Upper lobe of left lung (tissue), 6 donors: ENCODE results near the gene ZNF615. TPM values are rescaled to one million over a fixed set of nuclear protein-coding genes. Genes with fewer than 3 reads are reported as not detected.
"Not testable (repeated sequence)": the region's sequence is repeated elsewhere in the genome, so short reads cannot be mapped to it uniquely, and the experiment has no call there.

Experiments used
- ATAC-seq, 2 donors: fragments of 200-7000 bp; cut with Tn5 transposase; one replicate each; pipeline ENCODE4 v1.9.1; 2022; ENCODE audit warnings: mild to moderate bottlenecking in 2 of 2, moderate library complexity in 2 of 2; ENCODE audit not compliant: low FRiP score in 2 of 2
- DNase-seq, 2 donors: peaks; one replicate each; pipeline ENCODE4 v3.0.0-alpha.2; 2019 to 2020
- H3K27ac ChIP-seq, 4 donors: fragments of 200-600 bp; sonication (generic); one replicate each; pipeline ENCODE4 v1.5.1; 2016 to 2019
- H3K27me3 ChIP-seq, 4 donors: fragments of 200-600 bp; sonication (generic); one replicate each; pipeline ENCODE4 v1.5.1; 2017 to 2019
- H3K36me3 ChIP-seq, 4 donors: fragments of 200-600 bp; sonication (generic); one replicate each; pipeline ENCODE4 v1.5.1; 2016 to 2019
- H3K4me1 ChIP-seq, 4 donors: fragments of 200-600 bp; sonication (generic); one replicate each; pipeline ENCODE4 v1.5.1; 2018 to 2019
- H3K4me3 ChIP-seq, 4 donors: fragments of 200-600 bp; sonication (generic); one replicate each; pipeline ENCODE4 v1.5.1; 2017 to 2019; ENCODE audit warnings: mild to moderate bottlenecking in 2 of 4, moderate library complexity in 1 of 4
- H3K9me3 ChIP-seq, 4 donors: fragments of 200-600 bp; sonication (generic); one replicate each; pipeline ENCODE4 v1.5.1; 2018 to 2019
- EP300 ChIP-seq, 4 donors: sonication (generic); formaldehyde crosslinking; IDR thresholded peaks; one replicate each; pipeline ENCODE4 v1.5.1; 2017; ENCODE audit warnings: antibody characterized with exemption in 4 of 4, control low read depth in 2 of 4
- POLR2A ChIP-seq, 4 donors: fragments of 450-650 bp; IDR thresholded peaks; one replicate each; pipeline ENCODE4 v1.5.1; 2016 to 2017; ENCODE audit warnings: antibody characterized with exemption in 4 of 4, mild to moderate bottlenecking in 2 of 4
- POLR2AphosphoS5 ChIP-seq, 2 donors: sonication (generic); formaldehyde crosslinking; IDR thresholded peaks; one replicate each; pipeline ENCODE4 v1.5.1; 2017; ENCODE audit warnings: antibody characterized with exemption in 2 of 2
- WGBS, 2 donors: methylation state at CpG; one replicate each; pipeline ENCODE4 v1.1.5; 2017 to 2018; 5-methylcytosine and 5-hydroxymethylcytosine counted together
- total RNA-seq, 6 donors: library from RNA; depleted of rRNA in 4 of 6; stranded (reverse); fragments of >200 nt in 4 of 6; gene quantifications; one replicate each; pipeline versions ENCODE4 v1.1.0 to v1.2.1, GENCODE V29; 2016 to 2021
- TF ChIP-seq, protein P1 (sequence below), 6 experiments: fragments of 450-650 bp in 4 of 6; fragments of 200-600 bp in 2 of 6; sonication (generic) in 2 of 6; IDR thresholded peaks; one replicate each; pipeline ENCODE4 v1.5.1; 2016 to 2019; ENCODE audit warnings: antibody characterized with exemption in 6 of 6
- donor health status: DM: no; HTN: no; CAD: no; lungs with moderate emphysema.
- donor health status: DM: no; HTN: yes; CAD: no; lungs with severe emphysema.

Gene ZNF615
- total RNA-seq, 6 donors from 2014 or later, result 5.8 to 14.3 (median 8.6) TPM

- H3K9me3 ChIP-seq, result peaks cover 76 to 91% (median 87%) of the 10 kb centered on the region in 4 donors
Observed at GRCh38 chr19:52034051-52034728, 26.2 kb upstream of the ZNF615 start.

GRCh38 chr19:52028780-52029123, 20.7 kb upstream of the ZNF615 start:
- H3K27me3 ChIP-seq, result no peaks in the 10 kb centered on the region
- no peak for DNase-seq
- ATAC-seq, result peak; percentile 23 to 38
- TF ChIP-seq, protein P1, sequence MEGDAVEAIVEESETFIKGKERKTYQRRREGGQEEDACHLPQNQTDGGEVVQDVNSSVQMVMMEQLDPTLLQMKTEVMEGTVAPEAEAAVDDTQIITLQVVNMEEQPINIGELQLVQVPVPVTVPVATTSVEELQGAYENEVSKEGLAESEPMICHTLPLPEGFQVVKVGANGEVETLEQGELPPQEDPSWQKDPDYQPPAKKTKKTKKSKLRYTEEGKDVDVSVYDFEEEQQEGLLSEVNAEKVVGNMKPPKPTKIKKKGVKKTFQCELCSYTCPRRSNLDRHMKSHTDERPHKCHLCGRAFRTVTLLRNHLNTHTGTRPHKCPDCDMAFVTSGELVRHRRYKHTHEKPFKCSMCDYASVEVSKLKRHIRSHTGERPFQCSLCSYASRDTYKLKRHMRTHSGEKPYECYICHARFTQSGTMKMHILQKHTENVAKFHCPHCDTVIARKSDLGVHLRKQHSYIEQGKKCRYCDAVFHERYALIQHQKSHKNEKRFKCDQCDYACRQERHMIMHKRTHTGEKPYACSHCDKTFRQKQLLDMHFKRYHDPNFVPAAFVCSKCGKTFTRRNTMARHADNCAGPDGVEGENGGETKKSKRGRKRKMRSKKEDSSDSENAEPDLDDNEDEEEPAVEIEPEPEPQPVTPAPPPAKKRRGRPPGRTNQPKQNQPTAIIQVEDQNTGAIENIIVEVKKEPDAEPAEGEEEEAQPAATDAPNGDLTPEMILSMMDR (IDR thresholded peaks at IDR 0.05), result no peak
- no peak for TF ChIP-seq POLR2AphosphoS5 (IDR thresholded peaks at IDR 0.05)
- TF ChIP-seq EP300 (IDR thresholded peaks at IDR 0.05), result no peak
- TF ChIP-seq POLR2A (IDR thresholded peaks at IDR 0.05), result no peak
- peak overlapping the region; percentile 90 to 93 (median 92) for H3K27ac ChIP-seq
- H3K9me3 ChIP-seq, result peaks cover 38 to 60% (median 53%) of the 10 kb centered on the region in 4 donors
- H3K4me1 ChIP-seq, result peaks cover 7 to 14% (median 11%) of the 10 kb centered on the region in 4 donors
- H3K4me3 ChIP-seq, result peak overlapping the region; percentile 48 to 80 (median 62)
- WGBS, 2 donors, result 23 to 25% methylated on average over 5 of the region's 5 CpGs
- peaks cover 10 to 23% (median 19%) of the 10 kb centered on the region in 4 donors for H3K36me3 ChIP-seq

More at GRCh38 chr19:52034051-52034728, 26.2 kb upstream of the ZNF615 start:
- WGBS, 2 donors, result 96 to 98% methylated on average over 12 of the region's 12 CpGs
- DNase-seq (no peak), ATAC-seq (no peak)
- Histone ChIP-seq H3K4me1 (no peaks in the 10 kb centered on the region), H3K27ac (no peak overlapping the region), H3K4me3 (no peak overlapping the region), H3K27me3 (no peaks in the 10 kb centered on the region), H3K36me3 (peaks cover 36 to 57% (median 55%) of the 10 kb centered on the region in 4 donors)
- TF ChIP-seq POLR2AphosphoS5 (IDR thresholded peaks at IDR 0.05) (no peak), POLR2A (IDR thresholded peaks at IDR 0.05) (no peak), EP300 (IDR thresholded peaks at IDR 0.05) (no peak)
- TF ChIP-seq, protein P1 (IDR thresholded peaks at IDR 0.05), result no peak

- Histone ChIP-seq H3K4me3 (peak within 1 kb of the TSS; percentile 48 to 80 (median 62)), H3K36me3 (peaks cover 10 to 26% (median 23%) of the 10 kb centered on the region in 4 donors), H3K4me1 (peaks cover 7 to 14% (median 11%) of the 10 kb centered on the region in 4 donors), H3K27me3 (no peaks in the 10 kb centered on the region), H3K27ac (peak within 1 kb of the TSS; percentile 90 to 93 (median 92)), H3K9me3 (peaks cover 35 to 60% (median 51%) of the 10 kb centered on the region in 4 donors)
- 1 to 3% methylated on average over 30 to 53 of the region's 53 CpGs for WGBS, 2 donors
- peak; percentile 88 to 96 for DNase-seq
- ATAC-seq, result peak; percentile 98
- TF ChIP-seq POLR2AphosphoS5 (IDR thresholded peaks at IDR 0.05) (peak; percentile 76 to 83), POLR2A (IDR thresholded peaks at IDR 0.05) (peak in 2 of 4 donors; percentile 72 to 77), EP300 (IDR thresholded peaks at IDR 0.05) (no peak)
- TF ChIP-seq, protein P1 (IDR thresholded peaks at IDR 0.05), result peak in 1 of 6 experiments; percentile 7
Observed at GRCh38 chr19:52028027-52028779, 20.2 kb upstream of the ZNF615 start, which contains the start of gene ZNF614. ZNF614 (minus strand) TSS chr19:52028379; CDS start chr19:52025745, 2,634 bp downstream.

DNA sequence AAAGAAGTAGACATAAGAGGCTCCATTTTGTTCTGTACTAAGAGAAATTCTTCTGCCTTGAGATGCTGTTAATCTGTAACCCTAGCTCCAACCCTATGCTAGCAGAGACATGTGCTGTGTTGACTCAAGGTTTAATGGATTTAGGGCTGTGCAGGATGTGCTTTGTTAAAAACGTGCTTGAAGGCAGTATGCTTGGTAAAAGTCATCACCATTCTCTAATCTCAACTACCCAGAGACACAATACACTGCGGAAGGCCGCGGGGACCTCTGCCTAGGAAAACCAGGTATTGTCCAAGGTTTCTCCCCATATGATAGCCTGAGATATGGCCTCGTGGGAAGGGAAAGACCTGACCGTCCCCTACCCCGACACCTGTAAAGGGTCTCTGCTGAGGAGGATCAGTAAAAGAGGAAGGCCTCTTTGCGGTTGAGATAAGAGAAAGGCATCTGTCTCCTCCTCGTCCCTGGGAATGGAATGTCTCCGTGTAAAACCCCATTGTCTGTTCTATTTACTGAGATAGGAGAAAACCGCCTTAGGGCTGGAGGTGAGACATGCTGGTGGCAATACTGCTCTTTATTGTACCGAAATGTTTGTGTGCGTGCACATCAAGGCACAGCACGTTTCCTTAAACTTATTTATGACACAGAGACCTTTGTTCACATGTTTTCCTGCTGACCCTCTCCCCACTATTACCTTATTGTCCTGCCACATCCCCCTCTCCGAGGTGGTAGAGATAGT, 18.4 kb upstream of the ZNF615 start:
- WGBS, 2 donors, result 85% methylated on average over 15 of the region's 15 CpGs
- not testable (repeated sequence) for DNase-seq, ATAC-seq, H3K27me3 ChIP-seq, H3K27ac ChIP-seq, H3K4me3 ChIP-seq
- Histone ChIP-seq H3K36me3 (peaks cover 10 to 44% (median 37%) of the 10 kb centered on the region in 4 donors), H3K9me3 (peaks cover 27 to 60% (median 48%) of the 10 kb centered on the region in 4 donors), H3K4me1 (peaks cover 7 to 14% (median 11%) of the 10 kb centered on the region in 4 donors)

DNA sequence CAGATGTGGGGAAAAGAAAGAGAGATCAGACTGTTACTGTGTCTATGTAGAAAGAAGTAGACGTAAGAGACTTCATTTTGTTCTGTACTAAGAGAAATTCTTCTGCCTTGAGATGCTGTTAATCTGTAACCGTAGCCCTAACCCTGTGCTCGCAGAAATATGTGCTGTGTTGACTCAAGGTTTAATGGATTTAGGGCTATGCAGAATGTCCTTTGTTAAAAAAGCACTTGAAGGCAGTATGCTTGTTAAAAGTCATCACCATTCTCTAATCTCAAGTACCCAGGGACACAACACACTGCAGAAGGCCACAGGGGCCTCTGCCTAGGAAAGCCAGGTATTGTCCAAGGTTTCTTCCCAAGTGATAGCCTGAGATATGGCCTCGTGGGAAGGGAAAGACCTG, 16.5 kb upstream of the ZNF615 start:
- not testable (repeated sequence) for DNase-seq, H3K4me3 ChIP-seq, ATAC-seq, H3K27me3 ChIP-seq, H3K27ac ChIP-seq
- peaks cover 28 to 64% (median 56%) of the 10 kb centered on the region in 4 donors for H3K9me3 ChIP-seq
- WGBS, 2 donors, result 79 to 82% methylated on average over 4 of the region's 4 CpGs
- H3K4me1 ChIP-seq, result peaks cover 7 to 14% (median 11%) of the 10 kb centered on the region in 4 donors
- H3K36me3 ChIP-seq, result peaks cover 10 to 62% (median 54%) of the 10 kb centered on the region in 4 donors
